ENCODE measurements around the gene PACS1. TPM values are rescaled to one million over a fixed set of nuclear protein-coding genes. Genes with fewer than 3 reads are reported as not detected.

Gene PACS1
- polyA plus RNA-seq, 1 of the 3 experiments (the other 2 are of a cell fraction), result 37.3 TPM

- H2AFZ ChIP-seq (ENCODE audit: low read depth), result no peak overlapping the region
- no peak for DNase-seq
- 96% methylated on average over 2 of the region's 2 CpGs for WGBS (ENCODE audit: low lambda C conversion rate)
- no peaks in the 10 kb centered on the region for H3K9me3 ChIP-seq
- H3K9me2 ChIP-seq, result no peaks in the 10 kb centered on the region
- CTCF ChIA-PET, result interaction anchor here (0.9 to 2.9 kb wide), 5 partner anchors 10 to 44 kb away, joined by 3 to 11 read pairs (median 4); partner anchors contain the start of gene SF3B2
- H3K27ac ChIP-seq (ENCODE audit: low read depth in 2 of 2, low read length in 1 of 2), result no peak overlapping the region
- H3K4me3 ChIP-seq (ENCODE audit: low read depth in 2 of 2, low read length in 1 of 2), result no peak overlapping the region
- H3K4me1 ChIP-seq (ENCODE audit: control insufficient read depth in 1 of 2, insufficient read depth in 2 of 2, low read depth in 1 of 2, low read length in 1 of 2), result no peaks in the 10 kb centered on the region
- TF ChIP-seq NFIC (IDR thresholded peaks at IDR 0.05; ENCODE audit: borderline replicate concordance) (no peak), PBX3 (IDR thresholded peaks at IDR 0.05) (no peak), GABPA (IDR thresholded peaks at IDR 0.05; ENCODE audit: low read depth) (no peak), FOXM1 (IDR thresholded peaks at IDR 0.05; ENCODE audit: low read depth) (no peak), MXI1 (IDR thresholded peaks at IDR 0.05; ENCODE audit: low read depth, low read length) (no peak), IRF3 (IDR thresholded peaks at IDR 0.05; ENCODE audit: low read depth, low read length) (no peak)
- TF ChIP-seq, protein P1, sequence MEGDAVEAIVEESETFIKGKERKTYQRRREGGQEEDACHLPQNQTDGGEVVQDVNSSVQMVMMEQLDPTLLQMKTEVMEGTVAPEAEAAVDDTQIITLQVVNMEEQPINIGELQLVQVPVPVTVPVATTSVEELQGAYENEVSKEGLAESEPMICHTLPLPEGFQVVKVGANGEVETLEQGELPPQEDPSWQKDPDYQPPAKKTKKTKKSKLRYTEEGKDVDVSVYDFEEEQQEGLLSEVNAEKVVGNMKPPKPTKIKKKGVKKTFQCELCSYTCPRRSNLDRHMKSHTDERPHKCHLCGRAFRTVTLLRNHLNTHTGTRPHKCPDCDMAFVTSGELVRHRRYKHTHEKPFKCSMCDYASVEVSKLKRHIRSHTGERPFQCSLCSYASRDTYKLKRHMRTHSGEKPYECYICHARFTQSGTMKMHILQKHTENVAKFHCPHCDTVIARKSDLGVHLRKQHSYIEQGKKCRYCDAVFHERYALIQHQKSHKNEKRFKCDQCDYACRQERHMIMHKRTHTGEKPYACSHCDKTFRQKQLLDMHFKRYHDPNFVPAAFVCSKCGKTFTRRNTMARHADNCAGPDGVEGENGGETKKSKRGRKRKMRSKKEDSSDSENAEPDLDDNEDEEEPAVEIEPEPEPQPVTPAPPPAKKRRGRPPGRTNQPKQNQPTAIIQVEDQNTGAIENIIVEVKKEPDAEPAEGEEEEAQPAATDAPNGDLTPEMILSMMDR (IDR thresholded peaks at IDR 0.05), result no peak
- H3K4me2 ChIP-seq, result no peak overlapping the region
- H3K27me3 ChIP-seq (ENCODE audit: insufficient read depth), result no peaks in the 10 kb centered on the region
- H3K9ac ChIP-seq, result no peak overlapping the region
- H4K20me1 ChIP-seq (ENCODE audit: insufficient read depth), result no peaks in the 10 kb centered on the region; the same call in 1 of the 2 replicates
- peaks cover 53% of the 10 kb centered on the region for H3F3A ChIP-seq (replicated peaks; ENCODE audit: insufficient read depth)
- POLR2A ChIA-PET, result interaction anchor here (1.6 kb wide), 1 partner anchor 10 kb away, joined by 6 read pairs; the partner anchor contains the start of gene SF3B2
- peaks cover 92% of the 10 kb centered on the region in 2 experiments for H3K36me3 ChIP-seq (replicated peaks in 1 of 2; ENCODE audit: control insufficient read depth in 1 of 2, insufficient read depth in 2 of 2, low read length in 1 of 2)
- peaks cover 54% of the 10 kb centered on the region for H3K79me2 ChIP-seq (ENCODE audit: insufficient read depth)
These were observed 7.7 kb upstream of the PACS1 start for GRCh38 chr11:66062408-66062807.

DNA sequence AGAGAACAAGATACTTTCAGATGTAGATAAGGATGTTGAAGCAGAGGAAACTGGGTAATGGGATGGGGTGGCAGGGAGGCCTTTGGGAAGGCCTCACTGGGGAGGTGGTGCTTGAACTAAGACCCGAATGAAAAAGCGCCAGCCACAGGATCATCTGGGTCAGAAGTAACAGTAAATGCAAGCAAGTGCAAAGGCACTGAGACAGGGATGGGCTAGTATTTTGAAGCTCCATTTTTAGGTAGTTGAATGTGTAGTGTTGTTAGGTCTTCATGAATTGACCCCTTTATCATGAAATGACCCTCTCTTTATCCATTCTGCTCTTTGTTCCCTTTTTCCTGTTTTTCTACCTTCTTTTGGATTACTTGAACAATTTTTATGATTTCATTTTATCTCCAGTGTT is 6.2 kb upstream of the PACS1 start:
- ChIA-PET POLR2A (interaction anchor here (0.5 kb wide), 1 partner anchor 115 kb away, joined by 3 read pairs; no protein-coding TSS in a partner anchor), CTCF (interaction anchor here (1.6 to 2.9 kb wide), 2 partner anchors 12 to 18 kb away, joined by 5 to 11 read pairs; partner anchors contain the start of gene SF3B2)
- Histone ChIP-seq H4K20me1 (ENCODE audit: insufficient read depth) (peaks cover 5% of the 10 kb centered on the region; the same call in 1 of the 2 replicates), H3K9ac (no peak overlapping the region), H3F3A (replicated peaks; ENCODE audit: insufficient read depth) (peaks cover 66% of the 10 kb centered on the region), H3K9me3 (no peaks in the 10 kb centered on the region), H3K79me2 (ENCODE audit: insufficient read depth) (peaks cover 43% of the 10 kb centered on the region), H3K9me2 (no peaks in the 10 kb centered on the region), H3K4me1 (ENCODE audit: control insufficient read depth in 1 of 2, insufficient read depth in 2 of 2, low read depth in 1 of 2, low read length in 1 of 2) (peaks cover 6 to 8% of the 10 kb centered on the region in 2 experiments; a peak in 2 of 4 replicates), H3K36me3 (replicated peaks in 1 of 2; ENCODE audit: control insufficient read depth in 1 of 2, insufficient read depth in 2 of 2, low read length in 1 of 2) (peaks cover 92 to 93% of the 10 kb centered on the region in 2 experiments), H3K27me3 (ENCODE audit: insufficient read depth) (no peaks in the 10 kb centered on the region), H3K4me3 (ENCODE audit: low read depth in 2 of 2, low read length in 1 of 2) (no peak overlapping the region), H3K4me2 (no peak overlapping the region), H2AFZ (ENCODE audit: low read depth) (no peak overlapping the region), H3K27ac (ENCODE audit: low read depth in 2 of 2, low read length in 1 of 2) (no peak overlapping the region)
- 94% methylated on average over 2 of the region's 2 CpGs for WGBS (ENCODE audit: low lambda C conversion rate)
- no peak for TF ChIP-seq FOXM1 (IDR thresholded peaks at IDR 0.05; ENCODE audit: low read depth)
- no peak for TF ChIP-seq RCOR1 (IDR thresholded peaks at IDR 0.05; ENCODE audit: low read length)
- TF ChIP-seq JUND (IDR thresholded peaks at IDR 0.05), result no peak
- DNase-seq, result no peak

Measured in SK-N-SH (cell line).